CD14-positive monocyte (primary cell): ENCODE results near the gene ISLR. TPM values are rescaled to one million over a fixed set of nuclear protein-coding genes. Genes with fewer than 3 reads are reported as not detected.

Source experiments
- DNase-seq, 3 donors: peaks; one replicate each; pipeline ENCODE4 v3.0.0-alpha.2; 2011 to 2022
- H2AFZ ChIP-seq: 2 replicates; pipeline ENCODE4 v1.6.0; 2012; ENCODE audit warnings: mild to moderate bottlenecking, low read depth, low read length, inconsistent platforms; ENCODE audit not compliant: insufficient read depth, poor library complexity, severe bottlenecking
- H3K27ac ChIP-seq, 2 donors: 1 replicate in 1 of 2; 2 replicates in 1 of 2; pipeline ENCODE4 v1.5.1; 2012 to 2013; ENCODE audit warnings: low read length in 2 of 2, control low read depth in 1 of 2, inconsistent platforms in 1 of 2, low read depth in 1 of 2, mild to moderate bottlenecking in 1 of 2
- H3K27me3 ChIP-seq, 2 donors: one replicate each; pipeline versions ENCODE4 v1.6.0 to v1.6.1; 2011 to 2013; ENCODE audit warnings: low read length in 2 of 2; ENCODE audit not compliant: control insufficient read depth in 2 of 2, insufficient read depth in 2 of 2
- H3K36me3 ChIP-seq, 2 donors: replicated peaks in 1 of 2; 1 replicate in 1 of 2; 2 replicates in 1 of 2; pipeline versions ENCODE4 v1.5.1 to v1.6.1; 2012 to 2013; ENCODE audit warnings: low read length in 2 of 2, control low read depth in 1 of 2, inconsistent platforms in 1 of 2, mild to moderate bottlenecking in 1 of 2; ENCODE audit not compliant: insufficient read depth in 2 of 2, control insufficient read depth in 1 of 2
- H3K4me1 ChIP-seq, 2 donors: 1 replicate in 1 of 2; 2 replicates in 1 of 2; pipeline versions ENCODE4 v1.5.1 to v1.6.1; 2012 to 2013; ENCODE audit warnings: low read length in 2 of 2, control low read depth in 1 of 2, inconsistent platforms in 1 of 2, mild to moderate bottlenecking in 1 of 2, moderate library complexity in 1 of 2; ENCODE audit not compliant: insufficient read depth in 2 of 2, control insufficient read depth in 1 of 2
- H3K4me2 ChIP-seq: replicated peaks from 2 replicates; pipeline ENCODE3; 2012; ENCODE audit warnings: low read length, moderate library complexity, mild to moderate bottlenecking; ENCODE audit not compliant: poor library complexity, severe bottlenecking; ENCODE audit errors: extremely low read depth
- H3K4me3 ChIP-seq, 3 experiments: fragments of 200-600 bp in 1 of 3; sonication (generic) in 1 of 3; replicated peaks in 1 of 3; 1 replicate in 2 of 3; 2 replicates in 1 of 3; pipeline ENCODE4 v1.5.1; 2011 to 2013; ENCODE audit warnings: low read length in 3 of 3, mild to moderate bottlenecking in 3 of 3, control low read depth in 2 of 3, low read depth in 2 of 3, inconsistent platforms in 1 of 3, moderate library complexity in 1 of 3
- H3K79me2 ChIP-seq: 2 replicates; pipeline ENCODE4 v1.6.0; 2012; ENCODE audit warnings: mild to moderate bottlenecking, control low read depth, inconsistent platforms, low read length, moderate library complexity; ENCODE audit not compliant: insufficient read depth
- H3K9ac ChIP-seq: 2 replicates; pipeline ENCODE4 v1.6.0; 2017; ENCODE audit warnings: low read length, mild to moderate bottlenecking; ENCODE audit not compliant: insufficient read depth, poor library complexity, severe bottlenecking
- H3K9me3 ChIP-seq, 2 donors: replicated peaks in 1 of 2; 1 replicate in 1 of 2; 2 replicates in 1 of 2; pipeline versions ENCODE4 v1.5.1 to v1.6.1; 2012 to 2013; ENCODE audit warnings: low read length in 2 of 2, control low read depth in 1 of 2; ENCODE audit not compliant: control insufficient read depth in 1 of 2, insufficient read depth in 1 of 2
- H4K20me1 ChIP-seq: 2 replicates; pipeline ENCODE4 v1.6.0; 2012; ENCODE audit warnings: mild to moderate bottlenecking, low read length, control low read depth, moderate library complexity; ENCODE audit not compliant: insufficient read depth
- H3K27ac Mint-ChIP-seq, 7 donors: one replicate each; pipeline ENCODE4 v1.8.0; 2020; ENCODE audit warnings: mild to moderate bottlenecking in 7 of 7, mixed read lengths in 7 of 7, moderate library complexity in 6 of 7, inconsistent platforms in 2 of 7
- H3K27me3 Mint-ChIP-seq, 3 donors: one replicate each; pipeline ENCODE4 v1.8.0; 2021 to 2022; ENCODE audit warnings: low read depth in 3 of 3, mild to moderate bottlenecking in 3 of 3, mixed read lengths in 3 of 3, moderate library complexity in 3 of 3, inconsistent platforms in 1 of 3
- H3K36me3 Mint-ChIP-seq, 2 donors: one replicate each; pipeline ENCODE4 v1.8.0; 2020; ENCODE audit warnings: mixed read lengths in 2 of 2, inconsistent platforms in 1 of 2, mild to moderate bottlenecking in 1 of 2
- H3K4me1 Mint-ChIP-seq: one replicate; pipeline ENCODE4 v1.8.0; 2020; ENCODE audit warnings: mild to moderate bottlenecking, mixed read lengths
- H3K4me3 Mint-ChIP-seq, 2 donors: one replicate each; pipeline ENCODE4 v1.8.0; 2020; ENCODE audit warnings: mild to moderate bottlenecking in 2 of 2, mixed read lengths in 2 of 2, moderate library complexity in 1 of 2
- H3K9me3 Mint-ChIP-seq, 7 donors: one replicate each; pipeline ENCODE4 v1.8.0; 2020 to 2022; ENCODE audit warnings: mixed read lengths in 7 of 7, mild to moderate bottlenecking in 6 of 7, moderate library complexity in 6 of 7, inconsistent platforms in 2 of 7
- WGBS: methylation state at CpG from one replicate; pipeline ENCODE4 v1.1.5; 2013; ENCODE audit warnings: missing lambda C conversion rate; ENCODE audit not compliant: insufficient coverage; 5-methylcytosine and 5-hydroxymethylcytosine counted together
- intact Hi-C, 2 donors: fragments of 100-400 bp; cut with micrococcal nuclease; formaldehyde crosslinking; loops; one replicate each; pipeline versions ENCODE4 v1.15.0 to v1.15.1; 2023
- polyA plus RNA-seq, 3 donors: library from polyadenylated mRNA; depleted of rRNA in 1 of 3; unstranded in 2 of 3; stranded (reverse) in 1 of 3; fragments of 300-500 nt in 2 of 3; fragments of >200 nt in 1 of 3; fragmentation: Illumina TruSeq in 2 of 3; gene quantifications; 1 replicate in 2 of 3; 2 replicates in 1 of 3; pipeline ENCODE4 v1.2.3, GENCODE V29; 2012 to 2021
- TF ChIP-seq, protein P1 (sequence below): fragments of 200-600 bp; IDR thresholded peaks from one replicate; pipeline ENCODE4 v1.8.0; 2022; ENCODE audit warnings: antibody characterized with exemption, mild to moderate bottlenecking

The ISLR gene
- polyA plus RNA-seq, 3 donors = not detected

DNA sequence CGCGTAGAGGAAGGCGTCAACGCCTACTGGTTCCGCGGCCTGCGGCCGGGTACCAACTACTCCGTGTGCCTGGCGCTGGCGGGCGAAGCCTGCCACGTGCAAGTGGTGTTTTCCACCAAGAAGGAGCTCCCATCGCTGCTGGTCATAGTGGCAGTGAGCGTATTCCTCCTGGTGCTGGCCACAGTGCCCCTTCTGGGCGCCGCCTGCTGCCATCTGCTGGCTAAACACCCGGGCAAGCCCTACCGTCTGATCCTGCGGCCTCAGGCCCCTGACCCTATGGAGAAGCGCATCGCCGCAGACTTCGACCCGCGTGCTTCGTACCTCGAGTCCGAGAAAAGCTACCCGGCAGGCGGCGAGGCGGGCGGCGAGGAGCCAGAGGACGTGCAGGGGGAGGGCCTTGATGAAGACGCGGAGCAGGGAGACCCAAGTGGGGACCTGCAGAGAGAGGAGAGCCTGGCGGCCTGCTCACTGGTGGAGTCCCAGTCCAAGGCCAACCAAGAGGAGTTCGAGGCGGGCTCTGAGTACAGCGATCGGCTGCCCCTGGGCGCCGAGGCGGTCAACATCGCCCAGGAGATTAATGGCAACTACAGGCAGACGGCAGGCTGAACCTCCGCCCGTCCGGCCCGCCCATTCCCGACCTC, 39.0 kb upstream of the ISLR start:
- Histone ChIP-seq H3K9me3 (peaks cover 0 to 22% of the 10 kb centered on the region in 2 donors), H3K4me3 (no peak overlapping the region), H2AFZ (no peak overlapping the region), H3K36me3 (no peaks in the 10 kb centered on the region), H4K20me1 (no peaks in the 10 kb centered on the region), H3K9ac (no peak overlapping the region), H3K27ac (no peak overlapping the region), H3K4me1 (peaks cover 5 to 8% of the 10 kb centered on the region in 2 donors), H3K79me2 (no peaks in the 10 kb centered on the region), H3K27me3 (peaks cover 46 to 96% of the 10 kb centered on the region in 2 donors), H3K4me2 (no peak overlapping the region)
- 6% methylated on average over 53 of the region's 53 CpGs for WGBS
- H3K4me3 Mint-ChIP-seq = peak overlapping the region in 1 of 2 donors; percentile 89
- peaks cover 93 to 96% (median 94%) of the 10 kb centered on the region in 3 donors for H3K27me3 Mint-ChIP-seq
- intact Hi-C loops = no loop called here
- H3K36me3 Mint-ChIP-seq = peaks cover 4 to 6% of the 10 kb centered on the region in 2 donors
- H3K27ac Mint-ChIP-seq = no peak overlapping the region
- peaks cover 21% of the 10 kb centered on the region for H3K4me1 Mint-ChIP-seq
- peaks cover 0 to 26% (median 10%) of the 10 kb centered on the region in 7 donors for H3K9me3 Mint-ChIP-seq
- DNase-seq = peak in 1 of 3 donors; percentile 18
- TF ChIP-seq, protein P1, sequence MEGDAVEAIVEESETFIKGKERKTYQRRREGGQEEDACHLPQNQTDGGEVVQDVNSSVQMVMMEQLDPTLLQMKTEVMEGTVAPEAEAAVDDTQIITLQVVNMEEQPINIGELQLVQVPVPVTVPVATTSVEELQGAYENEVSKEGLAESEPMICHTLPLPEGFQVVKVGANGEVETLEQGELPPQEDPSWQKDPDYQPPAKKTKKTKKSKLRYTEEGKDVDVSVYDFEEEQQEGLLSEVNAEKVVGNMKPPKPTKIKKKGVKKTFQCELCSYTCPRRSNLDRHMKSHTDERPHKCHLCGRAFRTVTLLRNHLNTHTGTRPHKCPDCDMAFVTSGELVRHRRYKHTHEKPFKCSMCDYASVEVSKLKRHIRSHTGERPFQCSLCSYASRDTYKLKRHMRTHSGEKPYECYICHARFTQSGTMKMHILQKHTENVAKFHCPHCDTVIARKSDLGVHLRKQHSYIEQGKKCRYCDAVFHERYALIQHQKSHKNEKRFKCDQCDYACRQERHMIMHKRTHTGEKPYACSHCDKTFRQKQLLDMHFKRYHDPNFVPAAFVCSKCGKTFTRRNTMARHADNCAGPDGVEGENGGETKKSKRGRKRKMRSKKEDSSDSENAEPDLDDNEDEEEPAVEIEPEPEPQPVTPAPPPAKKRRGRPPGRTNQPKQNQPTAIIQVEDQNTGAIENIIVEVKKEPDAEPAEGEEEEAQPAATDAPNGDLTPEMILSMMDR = no peak

DNA sequence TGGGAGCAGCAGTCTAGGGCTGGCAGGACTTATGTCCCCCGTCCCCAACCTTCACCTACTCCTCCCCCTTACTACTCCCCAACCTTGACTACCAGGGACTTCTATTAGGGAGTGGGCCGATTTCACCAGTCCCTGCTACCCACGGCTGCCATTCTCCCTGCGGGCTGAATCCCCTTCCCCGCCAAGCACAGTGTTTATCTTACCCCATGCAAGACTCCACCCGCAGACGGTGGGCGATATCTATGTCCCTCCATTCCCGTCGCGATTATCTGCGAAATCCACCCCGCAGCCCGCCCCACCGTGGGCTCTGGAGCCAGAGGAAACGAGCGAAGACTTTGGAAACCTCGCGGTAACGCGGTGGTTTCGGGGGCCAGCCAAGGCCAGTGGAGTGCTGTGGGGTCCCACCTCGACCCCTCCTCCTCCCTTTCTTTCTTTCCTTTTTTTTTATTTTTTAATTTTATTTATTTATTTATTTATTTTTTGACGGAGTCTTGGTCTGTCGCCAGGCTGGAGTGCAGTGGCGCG, 38.4 kb upstream of the ISLR start:
- peaks cover 4 to 6% of the 10 kb centered on the region in 2 donors for H3K36me3 Mint-ChIP-seq
- peaks cover 19% of the 10 kb centered on the region for H3K4me1 Mint-ChIP-seq
- H3K4me3 Mint-ChIP-seq = peak overlapping the region in 1 of 2 donors; percentile 89
- Histone ChIP-seq H3K4me3 (no peak overlapping the region), H3K4me2 (no peak overlapping the region), H3K9ac (no peak overlapping the region), H4K20me1 (no peaks in the 10 kb centered on the region), H3K4me1 (peaks cover 5 to 8% of the 10 kb centered on the region in 2 donors), H3K27ac (no peak overlapping the region), H2AFZ (no peak overlapping the region), H3K27me3 (peaks cover 46 to 96% of the 10 kb centered on the region in 2 donors), H3K36me3 (no peaks in the 10 kb centered on the region), H3K9me3 (peaks cover 0 to 19% of the 10 kb centered on the region in 2 donors), H3K79me2 (no peaks in the 10 kb centered on the region)
- intact Hi-C loops = no loop called here
- no peak overlapping the region for H3K27ac Mint-ChIP-seq
- peaks cover 0 to 26% (median 10%) of the 10 kb centered on the region in 7 donors for H3K9me3 Mint-ChIP-seq
- TF ChIP-seq, protein P1 = no peak
- DNase-seq = no peak
- 8% methylated on average over 20 of the region's 27 CpGs for WGBS
- H3K27me3 Mint-ChIP-seq = peaks cover 91 to 94% (median 92%) of the 10 kb centered on the region in 3 donors
